Stimulated activated CD8-positive, alpha-beta memory T cell treated with anti-CD3 and anti-CD28 coated beads, Interleukin-4, amount 100 ng/mL, for 24 hours (primary cell): ENCODE results near the gene ENDOV.

Experiments
- DNase-seq: peaks from one replicate; pipeline ENCODE4 v3.0.0-alpha.2; 2020; ENCODE audit warnings: low read depth

The ENDOV gene

DNA sequence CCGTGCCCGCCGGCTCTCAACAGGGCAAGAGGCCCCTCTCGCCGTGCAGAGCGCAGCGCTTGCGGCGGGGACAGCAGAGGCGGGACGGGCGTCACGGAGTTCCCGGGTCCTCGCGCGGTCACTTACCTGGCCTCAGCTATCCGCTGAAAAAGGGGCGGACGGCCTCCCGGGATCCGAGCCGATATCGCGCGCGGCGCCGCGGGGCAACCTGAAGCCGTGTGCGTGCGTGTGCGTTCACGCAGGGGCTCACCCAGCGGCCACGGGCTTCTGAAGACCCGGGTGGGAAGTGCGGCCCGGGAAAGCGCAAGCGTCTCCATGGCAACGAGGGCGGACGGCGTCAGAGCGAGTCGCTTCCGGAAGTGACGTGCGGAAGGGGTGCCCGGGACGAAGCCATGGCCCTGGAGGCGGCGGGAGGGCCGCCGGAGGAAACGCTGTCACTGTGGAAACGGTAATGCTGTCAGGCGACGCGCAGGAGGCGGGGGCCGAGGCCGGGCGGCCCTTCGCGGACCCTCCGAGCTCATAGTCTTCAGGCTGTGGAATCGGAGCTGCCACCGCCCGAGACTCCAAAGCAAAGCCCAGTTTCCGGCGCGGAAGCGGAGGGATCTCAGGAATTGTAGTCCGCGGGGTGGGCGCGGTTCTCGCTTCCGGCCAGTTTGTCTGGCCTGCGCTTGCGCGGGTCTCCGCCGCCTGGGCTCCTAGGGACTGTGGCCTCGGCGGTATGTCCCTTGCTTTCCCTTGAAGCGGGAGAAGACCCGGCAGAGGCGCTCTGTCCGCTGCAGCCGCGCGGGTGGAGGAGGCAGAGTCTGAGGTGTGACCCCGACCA is at the start of gene ENDOV:
Gene ENDOV, plus strand, starts transcription at position 365 of the 823 bp plus-strand sequence. Its CDS starts 28 bp downstream, at position 393.
- DNase-seq, result peak; percentile 87

DNA sequence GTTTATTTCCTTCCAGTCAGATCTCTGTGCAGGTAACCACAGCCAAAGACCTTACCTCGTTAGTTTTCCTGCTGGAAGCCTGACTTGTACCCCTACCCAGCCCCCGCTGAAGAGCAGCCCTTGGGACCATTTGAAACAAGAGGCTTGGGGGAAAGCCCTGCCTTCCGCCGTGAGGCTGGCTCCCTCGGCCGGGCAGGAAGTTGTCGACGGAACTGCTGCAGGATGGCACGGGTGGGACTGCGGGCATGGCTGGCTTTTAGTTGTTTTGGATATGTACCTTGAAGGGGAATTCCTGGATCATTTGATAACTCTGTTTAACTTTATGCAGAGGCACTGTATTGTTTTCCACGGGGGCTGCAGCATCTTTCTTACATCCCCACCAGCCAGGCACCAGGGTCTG is 49.0 kb upstream of the ENDOV start:
- no peak for DNase-seq

GRCh38 chr17:80367503-80367902 is 47.5 kb upstream of the ENDOV start:
- DNase-seq, result no peak

DNA sequence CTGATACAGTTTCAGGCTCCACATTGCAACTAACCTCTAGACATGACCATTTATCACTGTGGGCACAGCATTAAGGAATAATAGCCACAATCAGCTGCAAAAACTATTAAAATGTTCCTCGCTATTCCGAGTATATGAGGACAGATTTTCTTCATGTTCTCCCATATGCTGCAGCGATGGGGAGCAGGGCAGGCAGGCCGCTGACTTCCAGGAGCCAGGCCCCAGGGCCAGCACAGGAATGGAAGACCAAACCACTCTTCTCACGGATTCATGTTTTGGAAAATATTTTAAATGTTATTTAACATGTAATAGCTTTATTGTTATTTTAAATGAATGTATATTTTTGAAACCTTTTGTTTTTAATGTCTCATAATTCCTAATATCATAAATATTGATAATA is 43.8 kb upstream of the ENDOV start:
- no peak for DNase-seq

- no peak for DNase-seq
Measured at GRCh38 chr17:80372456-80372855, 42.5 kb upstream of the ENDOV start.

GRCh38 chr17:80372922-80373570 is 41.9 kb upstream of the ENDOV start:
- no peak for DNase-seq

DNA sequence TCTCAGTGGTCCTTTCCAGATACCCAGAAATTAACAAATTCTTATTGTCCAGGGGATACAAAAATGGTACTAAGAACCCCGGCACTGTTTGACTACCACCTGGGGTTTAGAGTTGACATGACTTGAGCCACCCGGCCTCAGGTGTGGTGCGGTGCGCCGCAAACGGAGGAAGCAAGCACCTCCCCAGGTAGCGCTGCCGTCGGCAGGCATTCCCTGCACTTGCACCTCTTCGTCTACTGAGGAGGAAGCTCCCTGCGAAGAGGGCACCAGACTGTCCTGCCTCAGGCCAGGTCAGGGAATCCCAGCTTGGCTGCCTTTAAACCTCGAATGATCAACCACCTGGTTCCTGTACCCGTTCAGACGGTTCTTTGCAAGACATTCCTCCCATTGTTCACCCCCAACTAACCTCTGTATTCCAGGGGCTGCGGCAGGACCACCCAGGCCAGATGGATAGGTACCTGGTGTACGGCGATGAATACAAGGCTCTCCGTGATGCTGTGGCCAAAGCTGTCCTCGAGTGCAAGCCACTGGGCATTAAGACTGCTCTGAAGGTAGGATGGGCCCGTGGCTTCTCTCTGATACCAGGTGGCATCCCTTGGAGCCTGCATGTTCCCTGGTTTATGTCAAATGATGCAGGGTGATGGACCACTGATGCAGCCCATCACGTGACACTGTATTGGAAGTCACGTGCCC is 40.8 kb upstream of the ENDOV start:
- no peak for DNase-seq

DNA sequence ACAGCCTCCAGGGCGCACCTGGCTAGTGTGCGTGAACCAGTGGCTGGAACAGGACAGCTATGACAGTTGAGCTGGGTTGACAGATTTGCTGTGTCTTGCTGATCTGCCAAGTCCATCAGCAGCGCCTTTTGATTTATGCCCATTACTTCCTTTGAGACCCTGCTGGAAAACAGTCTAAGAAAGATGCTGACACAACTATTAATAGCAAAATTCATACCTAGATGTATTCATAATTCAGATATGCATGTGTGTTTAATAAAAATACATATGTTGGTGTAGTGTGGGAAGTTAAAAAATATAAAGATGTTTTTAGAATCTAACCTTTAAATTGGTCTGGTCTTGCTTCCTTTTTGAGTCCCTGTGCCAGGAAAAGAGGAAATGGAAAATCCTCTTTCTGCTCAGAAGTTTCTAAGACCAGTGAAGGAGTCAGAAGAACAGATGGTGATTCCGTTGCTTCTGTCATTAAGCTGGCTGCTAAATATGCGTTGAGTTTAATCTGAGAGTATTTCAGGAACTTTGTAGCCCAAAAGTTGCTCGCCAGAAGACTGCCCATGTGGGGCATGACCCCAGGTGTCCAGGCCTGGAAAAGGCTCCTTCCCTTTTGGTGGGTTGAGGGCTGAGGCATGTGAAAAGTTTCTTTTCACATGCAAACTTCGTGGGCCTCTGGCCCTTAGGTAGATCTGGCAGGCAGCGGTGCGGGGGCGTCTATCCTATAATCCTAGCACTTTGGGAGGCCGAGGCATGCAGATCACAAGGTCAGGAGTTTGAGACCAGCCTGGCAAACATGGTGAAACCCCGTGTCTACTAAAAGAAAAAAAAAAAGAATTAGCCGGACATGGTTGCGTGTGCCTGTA is 40.0 kb upstream of the ENDOV start:
- no peak for DNase-seq

DNA sequence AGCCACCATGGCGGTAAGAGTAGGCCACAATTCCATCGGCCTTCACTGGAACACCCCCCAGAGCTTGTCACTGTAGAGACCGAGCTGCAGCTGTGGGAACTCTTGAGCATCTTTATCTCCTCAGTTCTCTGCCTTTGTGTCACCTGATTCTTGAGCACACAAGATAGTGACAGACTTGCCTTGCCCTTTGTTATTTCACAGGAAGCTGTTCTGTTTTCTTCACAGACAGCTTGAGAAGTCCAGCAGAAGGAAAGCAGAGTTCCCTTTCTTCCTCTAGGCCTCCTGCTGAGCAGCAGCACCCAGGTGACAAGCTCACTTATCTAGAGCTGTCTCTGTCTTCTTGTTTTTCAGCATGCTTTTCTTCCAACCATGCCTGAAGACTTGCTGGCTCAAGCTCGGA is 38.4 kb upstream of the ENDOV start:
- no peak for DNase-seq

DNA sequence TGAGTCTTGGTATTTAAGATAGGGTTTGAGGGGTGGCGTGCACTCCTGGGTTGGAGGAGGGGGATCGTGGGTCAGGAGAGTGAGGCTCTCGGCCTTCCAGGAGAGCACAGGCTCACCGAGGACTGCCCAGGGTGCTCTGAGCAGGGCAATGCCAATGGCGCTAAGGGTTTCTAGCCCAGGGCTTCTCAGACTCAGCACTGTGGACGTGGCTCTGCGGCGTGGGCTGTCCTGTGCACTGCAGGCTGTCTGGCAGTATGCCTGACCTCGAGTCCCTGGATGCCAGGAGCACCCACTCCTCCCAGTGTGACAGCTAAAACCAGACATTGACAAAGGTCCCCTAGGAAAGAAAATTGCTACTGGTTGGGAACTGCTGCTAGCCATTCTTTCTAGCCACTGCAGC is 37.2 kb upstream of the ENDOV start:
- no peak for DNase-seq

DNA sequence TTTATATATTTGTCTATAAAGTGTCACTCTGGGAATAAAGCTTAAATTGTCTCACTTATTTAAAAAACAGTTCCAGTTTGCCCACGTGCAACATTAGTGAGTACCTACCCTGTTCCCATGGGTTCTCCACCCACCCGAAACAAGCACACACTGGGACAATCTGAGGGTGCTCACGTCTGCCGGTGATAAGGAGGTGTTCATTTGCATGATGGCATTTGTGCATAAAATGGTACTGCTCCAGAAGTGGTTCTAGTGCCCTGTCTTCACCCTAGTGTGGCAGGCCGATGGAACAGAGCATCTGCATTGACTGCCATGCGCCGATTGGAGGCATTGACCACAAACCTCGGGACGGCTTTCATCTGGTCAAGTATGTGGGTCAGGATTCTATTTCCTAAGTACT is 35.6 kb upstream of the ENDOV start:
- no peak for DNase-seq

- DNase-seq, result no peak
Measured at GRCh38 chr17:80380068-80380467, 34.9 kb upstream of the ENDOV start.

DNA sequence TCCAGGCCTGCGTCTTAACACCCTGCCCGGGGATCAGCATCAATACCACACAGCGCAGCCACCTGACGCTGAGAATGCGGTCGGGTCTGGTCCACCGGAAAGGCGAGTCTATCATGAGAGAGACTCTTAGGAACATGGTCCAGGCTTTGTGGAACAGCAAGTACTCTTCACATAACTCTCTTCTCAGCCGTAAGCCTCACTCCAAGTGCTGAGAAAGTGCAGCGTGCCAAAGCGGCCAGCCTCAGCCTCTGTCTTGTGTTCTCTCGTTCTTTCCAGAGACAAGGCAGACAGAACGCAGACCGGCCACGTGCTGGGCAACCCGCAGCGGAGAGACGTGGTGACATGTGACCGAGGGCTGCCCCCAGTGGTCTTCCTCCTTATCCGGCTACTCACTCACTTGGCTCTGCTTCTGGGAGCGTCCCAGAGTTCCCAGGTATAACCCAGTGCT is 34.4 kb upstream of the ENDOV start:
- no peak for DNase-seq

DNA sequence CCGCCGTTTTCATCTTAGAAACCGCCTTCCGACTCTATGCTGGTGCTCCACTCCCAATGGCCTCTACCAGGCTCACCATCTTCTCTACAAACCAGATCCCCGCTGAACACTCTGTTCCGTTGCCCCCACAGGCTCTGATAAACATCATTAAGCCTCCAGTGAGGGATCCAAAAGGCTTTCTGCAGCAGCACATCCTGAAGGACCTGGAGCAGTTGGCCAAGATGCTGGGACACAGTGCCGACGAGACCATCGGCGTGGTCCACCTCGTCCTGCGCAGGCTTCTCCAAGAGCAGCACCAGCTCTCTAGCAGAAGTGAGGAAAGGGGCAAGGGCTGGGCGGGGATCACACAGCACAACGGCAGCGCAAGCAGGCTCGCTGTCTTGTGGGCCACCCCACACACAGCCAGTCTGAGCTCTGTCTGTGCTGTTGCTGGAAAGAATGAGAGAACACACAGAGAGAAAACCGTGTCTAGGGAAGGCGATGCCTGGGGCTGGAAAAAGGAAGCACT is 33.5 kb upstream of the ENDOV start:
- DNase-seq, result no peak

- DNase-seq, result no peak
Measured at GRCh38 chr17:80382446-80382845, 32.5 kb upstream of the ENDOV start.

GRCh38 chr17:80382956-80383355 is 32.0 kb upstream of the ENDOV start:
- no peak for DNase-seq

- DNase-seq, result no peak
Measured at GRCh38 chr17:80384078-80384960, 30.6 kb upstream of the ENDOV start.

DNA sequence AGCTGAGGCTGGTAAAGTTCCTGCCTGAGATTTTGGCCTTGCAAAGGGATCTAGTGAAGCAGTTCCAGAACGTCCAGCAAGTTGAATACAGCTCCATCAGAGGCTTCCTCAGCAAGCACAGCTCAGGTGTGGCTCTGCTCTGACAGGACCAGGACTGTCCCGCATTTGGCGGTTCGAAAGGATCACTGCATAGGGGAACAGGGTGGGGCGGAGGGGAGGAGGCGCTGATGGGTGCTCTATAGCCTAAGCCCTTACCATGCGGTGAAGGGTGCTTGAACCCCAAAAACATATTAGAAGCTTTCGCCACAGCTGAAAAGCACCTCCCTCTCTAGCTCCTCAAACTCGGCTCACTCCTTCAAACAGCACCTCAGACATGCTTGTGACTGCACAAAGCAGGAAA is 29.9 kb upstream of the ENDOV start:
- DNase-seq, result no peak

- no peak for DNase-seq
Measured at GRCh38 chr17:80386341-80386740, 28.6 kb upstream of the ENDOV start.

DNA sequence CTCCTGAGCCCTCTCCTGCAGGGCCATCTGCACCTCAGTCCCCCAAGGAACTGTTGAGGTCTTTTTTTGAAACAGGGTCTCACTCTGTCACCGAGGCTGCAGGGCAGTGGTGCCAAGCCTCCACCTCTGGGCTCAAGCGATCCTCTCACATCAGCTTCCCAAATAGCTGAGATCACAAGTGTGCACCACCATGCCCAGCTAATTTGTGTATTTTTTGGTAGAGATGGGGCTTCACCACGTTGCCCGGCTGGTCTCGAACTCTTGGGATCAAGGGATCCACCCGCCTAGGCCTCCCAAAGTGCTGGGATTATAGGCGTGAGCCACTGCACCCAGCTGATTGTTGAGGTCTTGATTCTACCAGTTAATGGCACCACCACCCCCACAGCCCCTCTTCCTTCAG is 27.9 kb upstream of the ENDOV start:
- DNase-seq, result no peak

GRCh38 chr17:80388175-80388574 is 26.8 kb upstream of the ENDOV start:
- no peak for DNase-seq
